ENCODE data around the gene RPEL1.
"Not testable (repeated sequence)": the region's sequence is repeated elsewhere in the genome, so short reads cannot be mapped to it uniquely, and the experiment has no call there.

RPEL1 gene

GRCh38 chr10:103258928-103259327 is 13.2 kb downstream of the RPEL1 start:
- H3K9me3 ChIP-seq (ENCODE audit: control insufficient read depth, insufficient read depth, low read depth, low read length) = peaks cover 16% of the 10 kb centered on the region

GRCh38 chr10:103259989-103260388 is 14.3 kb downstream of the RPEL1 start:
- no peak overlapping the region for H3K27ac ChIP-seq (ENCODE audit: low read depth, low read length)
- H3K9me3 ChIP-seq (ENCODE audit: control insufficient read depth, insufficient read depth, low read depth, low read length) = peaks cover 16% of the 10 kb centered on the region
- no peak overlapping the region for H3K9ac ChIP-seq (ENCODE audit: low read length)
- H3K27me3 ChIP-seq (ENCODE audit: control insufficient read depth, insufficient read depth, low read length) = no peaks in the 10 kb centered on the region
- H3K4me1 ChIP-seq (ENCODE audit: control insufficient read depth, insufficient read depth, low read length) = 0 out of 2 replicates have a peak, but pooled peaks cover 2% of the 10 kb centered on the region
- no peak overlapping the region for H3K4me3 ChIP-seq (ENCODE audit: low read depth, low read length)
- no peaks in the 10 kb centered on the region for H3K36me3 ChIP-seq (ENCODE audit: control insufficient read depth, insufficient read depth, low read length)

More at GRCh38 chr10:103258928-103259327, 13.2 kb downstream of the RPEL1 start:
- H3K4me1 ChIP-seq (ENCODE audit: control insufficient read depth, insufficient read depth, low read length); H3K9ac ChIP-seq (ENCODE audit: low read length); H3K36me3 ChIP-seq (ENCODE audit: control insufficient read depth, insufficient read depth, low read length); H3K4me3 ChIP-seq (ENCODE audit: low read depth, low read length); H3K27ac ChIP-seq (ENCODE audit: low read depth, low read length); H3K27me3 ChIP-seq (ENCODE audit: control insufficient read depth, insufficient read depth, low read length): not testable (repeated sequence)

- Histone ChIP-seq H3K9ac (ENCODE audit: low read length) (no peak overlapping the region), H3K9me3 (ENCODE audit: control insufficient read depth, insufficient read depth, low read depth, low read length) (peaks cover 16% of the 10 kb centered on the region), H3K4me3 (ENCODE audit: low read depth, low read length) (no peak overlapping the region), H3K36me3 (ENCODE audit: control insufficient read depth, insufficient read depth, low read length) (no peaks in the 10 kb centered on the region), H3K27me3 (ENCODE audit: control insufficient read depth, insufficient read depth, low read length) (no peaks in the 10 kb centered on the region), H3K27ac (ENCODE audit: low read depth, low read length) (no peak overlapping the region), H3K4me1 (ENCODE audit: control insufficient read depth, insufficient read depth, low read length) (no peaks in the 10 kb centered on the region)
Observed at GRCh38 chr10:103262229-103262628, 16.5 kb downstream of the RPEL1 start.

DNA sequence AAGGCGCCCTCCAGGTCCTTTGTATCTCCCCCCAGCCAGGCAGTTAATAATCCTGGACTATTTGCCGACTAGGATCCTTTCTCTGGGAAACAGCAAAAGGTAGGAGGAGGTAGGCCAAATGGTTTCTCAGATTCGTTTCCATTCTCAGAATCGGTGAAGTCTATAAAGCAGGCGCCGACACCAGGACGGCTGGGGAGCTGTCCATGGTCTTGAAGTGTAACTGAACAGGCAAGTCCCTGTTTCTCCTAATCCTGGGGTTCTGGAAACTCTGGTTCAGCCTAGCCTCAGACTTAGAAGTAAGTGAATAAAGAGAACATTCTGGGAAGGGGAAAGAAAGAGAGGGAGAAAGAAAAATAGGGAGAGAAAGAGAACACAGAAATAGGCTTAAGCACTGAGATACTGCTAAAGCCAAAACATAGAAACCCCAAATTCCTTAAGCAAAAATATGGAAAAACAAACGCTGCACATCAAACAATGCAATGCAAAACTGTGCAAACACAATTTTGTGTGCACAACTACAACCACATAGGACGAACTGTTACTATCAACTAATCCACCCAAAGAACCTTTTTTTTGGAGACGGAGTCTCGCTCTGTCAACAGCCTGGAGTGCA is 20.1 kb downstream of the RPEL1 start:
- no peaks in the 10 kb centered on the region; the same call in 1 of the 2 replicates for H3K27me3 ChIP-seq (ENCODE audit: control insufficient read depth, insufficient read depth, low read length)
- H3K9me3 ChIP-seq (ENCODE audit: control insufficient read depth, insufficient read depth, low read depth, low read length) = 0 out of 2 replicates have a peak, but pooled peaks cover 6% of the 10 kb centered on the region
- no peak overlapping the region for H3K4me3 ChIP-seq (ENCODE audit: low read depth, low read length)
- H3K36me3 ChIP-seq (ENCODE audit: control insufficient read depth, insufficient read depth, low read length) = no peaks in the 10 kb centered on the region
- no peak overlapping the region for H3K27ac ChIP-seq (ENCODE audit: low read depth, low read length)
- no peaks in the 10 kb centered on the region for H3K4me1 ChIP-seq (ENCODE audit: control insufficient read depth, insufficient read depth, low read length)
- no peak overlapping the region for H3K9ac ChIP-seq (ENCODE audit: low read length)

- Histone ChIP-seq H3K9me3 (ENCODE audit: control insufficient read depth, insufficient read depth, low read depth, low read length) (no peaks in the 10 kb centered on the region), H3K4me3 (ENCODE audit: low read depth, low read length) (no peak overlapping the region), H3K27ac (ENCODE audit: low read depth, low read length) (no peak overlapping the region), H3K36me3 (ENCODE audit: control insufficient read depth, insufficient read depth, low read length) (no peaks in the 10 kb centered on the region), H3K27me3 (ENCODE audit: control insufficient read depth, insufficient read depth, low read length) (peaks cover 31% of the 10 kb centered on the region), H3K4me1 (ENCODE audit: control insufficient read depth, insufficient read depth, low read length) (peaks cover 15% of the 10 kb centered on the region), H3K9ac (ENCODE audit: low read length) (no peak overlapping the region)
Observed at GRCh38 chr10:103273041-103273441, 27.4 kb downstream of the RPEL1 start.

DNA sequence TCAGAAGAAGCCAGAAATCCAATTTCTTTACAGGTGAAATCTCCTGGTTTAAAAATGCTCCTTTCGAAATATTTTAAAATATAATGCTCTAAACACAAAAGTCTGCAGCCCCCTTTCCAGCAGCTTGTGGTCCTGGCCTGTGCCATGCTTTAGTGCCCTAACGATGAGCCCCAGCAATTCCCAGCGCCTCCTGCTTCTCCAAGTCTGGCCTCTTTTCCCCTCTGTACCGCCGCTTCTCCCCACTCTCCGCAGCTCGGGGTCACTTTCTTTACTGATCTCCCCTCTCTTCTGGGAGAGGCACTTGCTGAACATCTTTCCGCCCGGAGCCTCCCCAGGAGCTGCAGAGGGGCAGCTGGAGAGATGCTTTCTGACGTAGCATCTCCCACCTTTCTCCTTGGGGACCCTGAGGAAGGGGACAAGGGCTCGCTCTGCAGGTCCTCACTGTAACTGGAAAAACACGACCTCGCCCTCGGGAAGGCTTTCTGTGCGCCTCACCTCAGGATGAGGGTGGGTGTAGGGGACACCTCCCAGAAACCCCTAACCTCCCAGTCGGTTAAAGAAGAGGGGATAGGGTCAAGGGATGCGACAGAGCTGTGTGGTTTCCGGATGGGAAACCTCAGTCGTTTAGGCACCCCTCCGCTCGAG is 30.7 kb downstream of the RPEL1 start:
- H3K4me3 ChIP-seq (ENCODE audit: low read depth, low read length) = peak overlapping the region; percentile 66
- H3K9me3 ChIP-seq (ENCODE audit: control insufficient read depth, insufficient read depth, low read depth, low read length) = no peaks in the 10 kb centered on the region
- no peak overlapping the region for H3K27ac ChIP-seq (ENCODE audit: low read depth, low read length)
- H3K36me3 ChIP-seq (ENCODE audit: control insufficient read depth, insufficient read depth, low read length) = no peaks in the 10 kb centered on the region
- H3K27me3 ChIP-seq (ENCODE audit: control insufficient read depth, insufficient read depth, low read length) = peaks cover 62% of the 10 kb centered on the region
- H3K4me1 ChIP-seq (ENCODE audit: control insufficient read depth, insufficient read depth, low read length) = peaks cover 18% of the 10 kb centered on the region
- peak overlapping the region; percentile 63 for H3K9ac ChIP-seq (ENCODE audit: low read length)

GRCh38 chr10:103276896-103277712 is 31.4 kb downstream of the RPEL1 start, which contains the start of gene INA:
Gene INA, plus strand, starts transcription at chr10:103277138. Its CDS starts 74 bp downstream, at chr10:103277212.
- Histone ChIP-seq H3K27ac (ENCODE audit: low read depth, low read length) (no peak within 1 kb of the TSS), H3K9ac (ENCODE audit: low read length) (peak within 1 kb of the TSS; percentile 64), H3K36me3 (ENCODE audit: control insufficient read depth, insufficient read depth, low read length) (no peaks in the 10 kb centered on the region), H3K4me1 (ENCODE audit: control insufficient read depth, insufficient read depth, low read length) (peaks cover 24% of the 10 kb centered on the region), H3K27me3 (ENCODE audit: control insufficient read depth, insufficient read depth, low read length) (peaks cover 63% of the 10 kb centered on the region), H3K4me3 (ENCODE audit: low read depth, low read length) (peak within 1 kb of the TSS; percentile 66), H3K9me3 (ENCODE audit: control insufficient read depth, insufficient read depth, low read depth, low read length) (no peaks in the 10 kb centered on the region)

GRCh38 chr10:103277713-103278536 is 32.2 kb downstream of the RPEL1 start:
- Histone ChIP-seq H3K36me3 (ENCODE audit: control insufficient read depth, insufficient read depth, low read length) (no peaks in the 10 kb centered on the region), H3K9me3 (ENCODE audit: control insufficient read depth, insufficient read depth, low read depth, low read length) (no peaks in the 10 kb centered on the region), H3K4me1 (ENCODE audit: control insufficient read depth, insufficient read depth, low read length) (peaks cover 27% of the 10 kb centered on the region), H3K4me3 (ENCODE audit: low read depth, low read length) (peak overlapping the region; percentile 66), H3K27ac (ENCODE audit: low read depth, low read length) (no peak overlapping the region), H3K27me3 (ENCODE audit: control insufficient read depth, insufficient read depth, low read length) (peaks cover 63% of the 10 kb centered on the region), H3K9ac (ENCODE audit: low read length) (peak overlapping the region; percentile 64)

GRCh38 chr10:103278537-103278823 is 32.8 kb downstream of the RPEL1 start:
- no peaks in the 10 kb centered on the region for H3K36me3 ChIP-seq (ENCODE audit: control insufficient read depth, insufficient read depth, low read length)
- peaks cover 63% of the 10 kb centered on the region for H3K27me3 ChIP-seq (ENCODE audit: control insufficient read depth, insufficient read depth, low read length)
- H3K4me1 ChIP-seq (ENCODE audit: control insufficient read depth, insufficient read depth, low read length) = peaks cover 23% of the 10 kb centered on the region
- peak overlapping the region; percentile 66 for H3K4me3 ChIP-seq (ENCODE audit: low read depth, low read length)
- H3K9me3 ChIP-seq (ENCODE audit: control insufficient read depth, insufficient read depth, low read depth, low read length) = no peaks in the 10 kb centered on the region
- H3K9ac ChIP-seq (ENCODE audit: low read length) = no peak overlapping the region
- no peak overlapping the region for H3K27ac ChIP-seq (ENCODE audit: low read depth, low read length)

- no peaks in the 10 kb centered on the region for H3K9me3 ChIP-seq (ENCODE audit: control insufficient read depth, insufficient read depth, low read depth, low read length)
- peak overlapping the region; percentile 66 for H3K4me3 ChIP-seq (ENCODE audit: low read depth, low read length)
- peaks cover 23% of the 10 kb centered on the region for H3K4me1 ChIP-seq (ENCODE audit: control insufficient read depth, insufficient read depth, low read length)
- H3K27me3 ChIP-seq (ENCODE audit: control insufficient read depth, insufficient read depth, low read length) = peaks cover 63% of the 10 kb centered on the region
- H3K27ac ChIP-seq (ENCODE audit: low read depth, low read length) = no peak overlapping the region
- H3K9ac ChIP-seq (ENCODE audit: low read length) = no peak overlapping the region
- no peaks in the 10 kb centered on the region for H3K36me3 ChIP-seq (ENCODE audit: control insufficient read depth, insufficient read depth, low read length)
Observed at GRCh38 chr10:103278862-103279298, 33.2 kb downstream of the RPEL1 start.

Data from HUES6 (cell line).